Measurements from ENCODE around the gene TTLL9. TPM values are rescaled to one million over a fixed set of nuclear protein-coding genes. Genes with fewer than 3 reads are reported as not detected.

Gene TTLL9
- total RNA-seq, 1 experiment from 2014 or later = 0.27 TPM

GRCh38 chr20:31977080-31977479 lies 106.6 kb downstream of the TTLL9 start:
- no peak for DNase-seq (ENCODE audit: low spot score)

DNA sequence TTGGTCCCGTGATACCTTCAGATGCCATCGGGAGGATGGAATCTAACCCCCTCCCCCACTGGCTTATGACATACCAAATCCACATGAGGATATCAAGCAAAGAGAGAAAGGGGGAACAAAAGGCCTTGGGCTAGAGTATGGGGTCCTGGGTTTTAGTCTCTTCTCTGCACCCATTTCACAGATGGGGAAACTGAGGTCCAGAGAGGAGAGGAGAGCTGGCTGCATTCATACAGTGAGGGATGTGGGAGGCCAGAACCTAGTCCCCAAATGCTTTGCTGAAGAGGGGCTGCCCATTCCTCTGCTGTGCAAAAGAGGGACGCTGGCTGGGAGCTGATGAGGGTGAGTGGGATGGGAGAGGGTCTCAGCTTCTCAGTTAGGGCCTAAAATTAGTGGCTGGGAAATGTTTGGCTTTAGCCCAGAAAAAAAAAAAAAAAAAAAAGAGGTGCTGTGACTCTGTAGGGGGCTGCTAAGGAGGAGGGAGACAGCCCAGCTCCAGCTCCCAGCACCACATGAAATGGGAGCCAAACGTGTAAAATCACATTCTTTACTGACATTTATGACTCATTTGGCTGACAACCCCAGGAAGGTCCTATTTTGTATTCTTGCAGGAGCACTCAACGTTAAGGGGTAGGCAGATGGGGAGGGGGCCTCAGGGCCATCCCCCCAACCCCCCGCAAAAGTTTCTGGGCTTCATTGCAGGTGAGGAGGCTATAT lies 109.4 kb downstream of the TTLL9 start:
- no peak for DNase-seq (ENCODE audit: low spot score)

DNA sequence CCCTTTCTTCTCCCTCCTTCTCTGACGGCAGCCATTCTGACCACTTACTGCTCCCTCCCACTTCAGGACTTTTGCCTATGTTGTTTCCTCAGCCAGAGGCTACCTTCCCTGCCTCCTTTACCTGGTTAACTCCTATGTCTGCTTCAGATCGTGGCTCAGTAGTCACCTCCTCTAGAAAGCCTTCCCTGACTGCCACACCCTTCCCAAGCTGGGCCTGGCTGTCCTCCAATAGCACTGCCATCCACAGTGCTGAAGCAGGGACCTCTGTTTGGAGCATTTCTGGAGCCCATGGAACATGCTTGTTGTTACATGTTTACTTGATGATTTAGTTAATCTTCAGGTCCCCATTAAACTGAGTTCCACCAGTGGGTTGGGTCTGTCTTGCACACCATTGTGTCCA lies 111.3 kb downstream of the TTLL9 start:
- no peak for DNase-seq (ENCODE audit: low spot score)

GRCh38 chr20:31984981-31985471 lies 114.6 kb downstream of the TTLL9 start:
- no peak for DNase-seq (ENCODE audit: low spot score)

DNA sequence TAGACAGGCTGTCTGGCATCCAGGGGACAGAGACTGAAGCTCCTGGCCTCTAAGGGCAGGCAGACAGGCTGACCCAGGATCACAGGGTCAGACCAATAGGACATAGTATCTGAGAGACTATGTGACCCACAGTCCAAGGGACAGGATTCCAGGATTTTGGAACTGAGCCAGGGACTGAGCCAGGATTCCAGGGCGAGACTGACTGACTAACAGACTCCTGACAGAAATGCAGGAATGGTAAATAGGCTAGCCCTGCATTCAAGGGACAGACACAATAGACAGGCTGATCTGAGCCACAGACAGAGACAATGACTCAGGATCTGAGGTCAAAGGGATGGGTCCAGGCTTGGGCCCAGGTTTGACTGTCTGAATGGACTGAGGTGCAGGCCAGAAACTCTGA lies 117.3 kb downstream of the TTLL9 start:
- no peak for DNase-seq (ENCODE audit: low spot score)

- DNase-seq (ENCODE audit: low spot score) = no peak
These were observed 118.1 kb downstream of the TTLL9 start for GRCh38 chr20:31988430-31989015.

GRCh38 chr20:31989030-31989645 lies 118.7 kb downstream of the TTLL9 start:
- no peak for DNase-seq (ENCODE audit: low spot score)

DNA sequence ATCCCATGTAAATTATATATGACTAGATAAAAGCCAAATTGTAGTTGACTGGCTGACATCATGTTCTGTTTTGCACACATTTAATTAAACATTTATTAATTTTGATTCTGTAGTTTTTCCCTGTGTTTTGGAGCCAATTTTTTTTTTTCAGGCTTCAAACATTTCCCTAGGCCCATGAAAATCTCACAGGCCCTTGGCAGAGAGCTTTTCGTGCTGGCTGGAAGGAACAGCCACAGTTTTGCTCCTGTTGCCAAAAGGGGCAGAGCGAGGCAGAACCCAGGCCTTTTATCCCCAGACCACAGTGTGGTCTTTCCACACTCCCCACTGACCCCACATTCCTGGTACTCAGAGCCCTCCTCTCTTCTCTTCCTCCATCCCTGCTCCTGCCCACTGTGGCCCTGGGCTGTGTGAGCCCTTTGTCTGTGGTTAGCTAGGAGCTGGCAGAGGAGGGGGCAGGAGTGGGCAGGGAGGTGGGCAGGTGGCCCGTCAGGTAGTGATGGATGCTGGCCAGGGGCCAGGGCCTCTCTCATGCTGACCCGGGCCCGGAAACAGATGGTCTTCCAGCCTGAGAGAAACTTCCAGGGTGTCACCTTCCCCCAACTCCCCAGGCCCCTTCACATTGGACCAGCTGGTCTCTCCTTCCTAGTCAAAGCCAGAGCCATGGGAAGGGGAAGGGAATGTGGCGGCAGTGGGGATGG lies 120.4 kb downstream of the TTLL9 start:
- no peak for DNase-seq (ENCODE audit: low spot score)

DNA sequence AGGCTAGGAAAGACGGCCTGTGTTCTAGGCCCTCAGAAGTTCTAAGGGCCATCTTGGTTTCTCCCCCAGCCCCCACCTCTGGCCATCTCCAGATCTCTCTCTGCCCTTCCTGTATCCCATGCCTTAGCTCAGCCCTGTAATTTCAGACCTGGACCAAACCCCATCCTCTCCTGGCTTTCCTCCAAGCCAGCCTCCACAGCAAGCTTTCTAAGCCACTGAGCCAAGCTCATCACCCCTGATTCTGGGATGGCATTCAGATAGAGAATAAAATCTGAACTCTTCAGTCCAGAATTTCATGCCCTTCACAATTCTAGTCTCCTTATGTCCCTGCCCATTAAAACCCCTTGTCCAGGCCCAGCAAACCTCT lies 120.9 kb downstream of the TTLL9 start:
- no peak for DNase-seq (ENCODE audit: low spot score)

- no peak for DNase-seq (ENCODE audit: low spot score)
These were observed 121.7 kb downstream of the TTLL9 start for GRCh38 chr20:31992086-31992485.

Other genes starting within 250 kb of the TTLL9 start
- gene COX4I2, start 232.7 kb upstream of the TTLL9 start, total RNA-seq (2014; rRNA removed; shearing (Covaris generic)) = not detected in 2 replicates
- 34.2 and 42.6 TPM in 2 replicates for gene BCL2L1, start 147.8 kb upstream of the TTLL9 start, total RNA-seq (2014; rRNA removed; shearing (Covaris generic))
- gene TPX2, start 131.3 kb upstream of the TTLL9 start, total RNA-seq (2014; rRNA removed; shearing (Covaris generic)) = 111 and 128 TPM in 2 replicates
- 0.14 TPM in 1 of 2 replicates, not detected in the other for gene MYLK2, start 51.3 kb upstream of the TTLL9 start, total RNA-seq (2014; rRNA removed; shearing (Covaris generic))
- 0.08 TPM in 1 of 2 replicates, not detected in the other for gene FOXS1, start 25.0 kb upstream of the TTLL9 start, total RNA-seq (2014; rRNA removed; shearing (Covaris generic))
- 7.5 and 9.2 TPM in 2 replicates for gene DUSP15, start 107 bp upstream of the TTLL9 start, total RNA-seq (2014; rRNA removed; shearing (Covaris generic))
- 4.4 and 6.2 TPM in 2 replicates for gene PDRG1, start 81.4 kb downstream of the TTLL9 start, total RNA-seq (2014; rRNA removed; shearing (Covaris generic))
- not detected in 2 replicates for gene XKR7, start 97.5 kb downstream of the TTLL9 start, total RNA-seq (2014; rRNA removed; shearing (Covaris generic))
- gene CCM2L, start 139.8 kb downstream of the TTLL9 start, total RNA-seq (2014; rRNA removed; shearing (Covaris generic)) = 0.04 TPM in 1 of 2 replicates, not detected in the other
- not detected in 2 replicates for gene HCK, start 181.6 kb downstream of the TTLL9 start, total RNA-seq (2014; rRNA removed; shearing (Covaris generic))
- gene TM9SF4, start 239.1 kb downstream of the TTLL9 start, total RNA-seq (2014; rRNA removed; shearing (Covaris generic)) = 30.5 and 39.7 TPM in 2 replicates

All from H4 (cell line).